ENCODE measurements around the gene NOXA1. TPM values are rescaled to one million over a fixed set of nuclear protein-coding genes. Genes with fewer than 3 reads are reported as not detected.

Gene NOXA1
- total RNA-seq, 1 donor from 2014 or later, result 3.9 TPM

- H3K27me3 Mint-ChIP-seq, result no peaks in the 10 kb centered on the region
- intact Hi-C loops (cut with micrococcal nuclease), result no loop called here
- H3K9me3 Mint-ChIP-seq, result peaks cover 10% of the 10 kb centered on the region
- CTCF ChIA-PET, result interaction anchor here (0.6 kb wide), 1 partner anchor 1120 kb away, joined by 3 read pairs; no protein-coding TSS in a partner anchor
- ATAC-seq (ENCODE audit: low read depth), result no peak
- DNase-seq, result no peak
- TF ChIP-seq, protein P1, sequence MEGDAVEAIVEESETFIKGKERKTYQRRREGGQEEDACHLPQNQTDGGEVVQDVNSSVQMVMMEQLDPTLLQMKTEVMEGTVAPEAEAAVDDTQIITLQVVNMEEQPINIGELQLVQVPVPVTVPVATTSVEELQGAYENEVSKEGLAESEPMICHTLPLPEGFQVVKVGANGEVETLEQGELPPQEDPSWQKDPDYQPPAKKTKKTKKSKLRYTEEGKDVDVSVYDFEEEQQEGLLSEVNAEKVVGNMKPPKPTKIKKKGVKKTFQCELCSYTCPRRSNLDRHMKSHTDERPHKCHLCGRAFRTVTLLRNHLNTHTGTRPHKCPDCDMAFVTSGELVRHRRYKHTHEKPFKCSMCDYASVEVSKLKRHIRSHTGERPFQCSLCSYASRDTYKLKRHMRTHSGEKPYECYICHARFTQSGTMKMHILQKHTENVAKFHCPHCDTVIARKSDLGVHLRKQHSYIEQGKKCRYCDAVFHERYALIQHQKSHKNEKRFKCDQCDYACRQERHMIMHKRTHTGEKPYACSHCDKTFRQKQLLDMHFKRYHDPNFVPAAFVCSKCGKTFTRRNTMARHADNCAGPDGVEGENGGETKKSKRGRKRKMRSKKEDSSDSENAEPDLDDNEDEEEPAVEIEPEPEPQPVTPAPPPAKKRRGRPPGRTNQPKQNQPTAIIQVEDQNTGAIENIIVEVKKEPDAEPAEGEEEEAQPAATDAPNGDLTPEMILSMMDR (IDR thresholded peaks at IDR 0.05), result no peak
- H3K36me3 Mint-ChIP-seq (ENCODE audit: low read depth), result peaks cover 16% of the 10 kb centered on the region
- H3K4me3 Mint-ChIP-seq, result no peak overlapping the region
- POLR2A ChIA-PET, result interaction anchor here (0.6 to 0.7 kb wide), 2 partner anchors 30 to 394 kb away, joined by 3 read pairs; no protein-coding TSS in a partner anchor
- no peaks in the 10 kb centered on the region for H3K4me1 Mint-ChIP-seq
- no peak overlapping the region for H3K27ac Mint-ChIP-seq
Observed at GRCh38 chr9:137478962-137479861, 56.0 kb downstream of the NOXA1 start.

DNA sequence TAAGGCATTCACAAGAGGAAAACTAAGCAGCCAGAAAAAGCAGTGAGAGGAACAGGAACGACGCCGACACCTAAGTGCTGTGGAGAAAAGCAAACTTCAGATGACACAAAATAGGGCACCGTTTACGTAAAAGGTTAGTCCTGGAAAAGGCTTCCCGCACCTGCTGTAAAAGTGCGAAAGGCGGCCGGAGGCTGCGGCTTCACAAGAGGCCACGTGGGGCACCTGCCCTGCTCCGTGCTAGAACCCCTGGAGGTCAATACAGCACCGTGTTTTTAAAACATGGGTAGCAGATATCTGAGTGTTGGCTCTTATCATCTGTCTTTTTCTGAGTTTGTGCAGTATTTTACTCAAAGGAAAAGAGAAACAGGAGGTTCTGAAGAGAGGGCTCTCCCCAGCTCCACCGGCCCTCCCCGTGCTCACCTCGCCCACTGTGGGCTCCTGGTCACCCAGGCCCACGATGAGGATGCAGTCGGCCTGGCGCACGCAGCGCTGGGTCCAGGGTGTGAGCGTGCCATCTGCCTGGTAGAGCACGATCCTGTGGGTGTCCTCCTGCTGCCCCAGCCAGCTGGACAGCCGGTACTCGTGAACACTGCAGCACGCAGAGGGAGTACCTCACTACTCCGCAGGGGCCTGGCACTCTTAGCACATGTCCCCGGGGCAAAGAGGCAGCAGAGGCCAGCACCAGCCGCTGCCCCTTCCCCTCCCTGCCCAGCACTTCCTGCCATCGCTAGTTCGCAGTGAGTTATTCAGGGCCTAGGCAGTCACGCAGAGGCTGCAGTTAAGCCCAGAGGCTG lies 56.9 kb downstream of the NOXA1 start:
- peaks cover 8% of the 10 kb centered on the region for H3K9me3 Mint-ChIP-seq
- no peak overlapping the region for H3K27ac Mint-ChIP-seq
- H3K36me3 Mint-ChIP-seq (ENCODE audit: low read depth), result peaks cover 13% of the 10 kb centered on the region
- H3K4me3 Mint-ChIP-seq, result no peak overlapping the region
- POLR2A ChIA-PET, result no interaction called here
- CTCF ChIA-PET, result interaction anchor here (0.6 kb wide), 1 partner anchor 1120 kb away, joined by 3 read pairs; no protein-coding TSS in a partner anchor
- no peaks in the 10 kb centered on the region for H3K4me1 Mint-ChIP-seq
- ATAC-seq (ENCODE audit: low read depth), result no peak
- no peak for DNase-seq
- TF ChIP-seq, protein P1 (IDR thresholded peaks at IDR 0.05), result no peak
- intact Hi-C loops (cut with micrococcal nuclease), result no loop called here
- no peaks in the 10 kb centered on the region for H3K27me3 Mint-ChIP-seq

- TF ChIP-seq, protein P1 (IDR thresholded peaks at IDR 0.05), result no peak
- Mint-ChIP-seq H3K27me3 (no peaks in the 10 kb centered on the region), H3K36me3 (ENCODE audit: low read depth) (peaks cover 9% of the 10 kb centered on the region), H3K9me3 (peaks cover 3% of the 10 kb centered on the region), H3K4me1 (no peaks in the 10 kb centered on the region), H3K27ac (no peak overlapping the region), H3K4me3 (no peak overlapping the region)
- DNase-seq (no peak), ATAC-seq (ENCODE audit: low read depth) (no peak)
- ChIA-PET POLR2A (no interaction called here), CTCF (no interaction called here)
- intact Hi-C loops (cut with micrococcal nuclease), result no loop called here
Observed at GRCh38 chr9:137480686-137481683, 57.8 kb downstream of the NOXA1 start.

DNA sequence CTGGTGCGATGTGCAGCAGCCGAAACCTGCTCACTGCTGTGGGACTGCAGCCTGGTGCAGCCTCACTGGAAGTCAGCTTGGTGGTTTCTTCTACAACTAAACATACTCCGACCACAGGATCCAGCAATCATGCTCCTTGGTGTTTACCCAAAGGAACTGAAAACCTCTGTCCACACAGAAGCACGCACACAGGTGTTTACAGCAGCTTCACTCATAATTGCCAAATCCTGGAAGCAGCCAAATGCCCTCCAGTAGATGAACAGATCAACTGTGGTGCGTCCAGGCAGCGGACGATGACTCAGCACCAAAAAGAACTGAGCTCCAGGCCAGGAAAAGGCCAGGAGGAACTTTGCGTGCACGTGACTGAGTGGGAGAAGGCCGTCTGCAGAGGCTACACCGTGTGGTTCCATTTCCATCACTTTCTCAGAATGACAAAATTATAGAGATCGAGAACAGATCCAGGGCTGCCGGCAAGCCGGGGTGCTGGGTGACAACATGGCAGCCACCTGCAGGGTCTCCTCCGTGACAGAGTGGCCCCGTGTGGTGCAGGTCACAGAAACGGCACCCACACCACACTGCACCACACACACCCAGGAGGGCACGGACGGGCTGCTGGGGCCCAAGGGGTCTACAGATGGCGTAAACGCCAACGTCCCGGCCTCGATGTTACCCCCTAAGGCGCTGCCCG lies 59.0 kb downstream of the NOXA1 start:
- ChIA-PET POLR2A (no interaction called here), CTCF (no interaction called here)
- Mint-ChIP-seq H3K4me3 (no peak overlapping the region), H3K9me3 (no peaks in the 10 kb centered on the region), H3K27ac (no peak overlapping the region), H3K36me3 (ENCODE audit: low read depth) (peaks cover 2% of the 10 kb centered on the region), H3K4me1 (no peaks in the 10 kb centered on the region), H3K27me3 (no peaks in the 10 kb centered on the region)
- intact Hi-C loops (cut with micrococcal nuclease), result no loop called here
- DNase-seq (no peak), ATAC-seq (ENCODE audit: low read depth) (no peak)
- TF ChIP-seq, protein P1 (IDR thresholded peaks at IDR 0.05), result no peak

Other genes with a start within 250 kb of the NOXA1 start
- gene ANAPC2, start 234.8 kb upstream of the NOXA1 start, total RNA-seq, result 75.7 and 93.9 TPM in 2 replicates
- gene SSNA1, start 234.7 kb upstream of the NOXA1 start, total RNA-seq, result 71.9 and 76.8 TPM in 2 replicates
- 9.3 and 11.4 TPM in 2 replicates for gene TPRN, start 222.7 kb upstream of the NOXA1 start, total RNA-seq
- 32.7 and 34.1 TPM in 2 replicates for gene TMEM203, start 217.7 kb upstream of the NOXA1 start, total RNA-seq
- 27.5 and 38.7 TPM in 2 replicates for gene NDOR1, start 217.7 kb upstream of the NOXA1 start, total RNA-seq
- gene RNF208, start 201.2 kb upstream of the NOXA1 start, total RNA-seq, result 1.1 and 1.9 TPM in 2 replicates
- gene CYSRT1, start 198.2 kb upstream of the NOXA1 start, total RNA-seq, result 0.39 and 0.53 TPM in 2 replicates
- gene RNF224, start 195.9 kb upstream of the NOXA1 start, total RNA-seq, result not detected in 2 replicates
- gene SLC34A3, start 192.5 kb upstream of the NOXA1 start, total RNA-seq, result not detected in 2 replicates
- gene TUBB4B, start 182.1 kb upstream of the NOXA1 start, total RNA-seq, result 182 and 197 TPM in 2 replicates
- gene STPG3, start 172.1 kb upstream of the NOXA1 start, total RNA-seq, result 0.37 TPM in 1 of 2 replicates, not detected in the other
- gene NELFB, start 168.1 kb upstream of the NOXA1 start, total RNA-seq, result 56.1 and 58.2 TPM in 2 replicates
- gene TOR4A, start 145.7 kb upstream of the NOXA1 start, total RNA-seq, result 7.9 and 9.1 TPM in 2 replicates
- 1.9 and 3.0 TPM in 2 replicates for gene NRARP, start 121.1 kb upstream of the NOXA1 start, total RNA-seq
- gene EXD3, start 231 bp upstream of the NOXA1 start, total RNA-seq, result 8.4 and 12.8 TPM in 2 replicates
- gene ENTPD8, start 18.0 kb downstream of the NOXA1 start, total RNA-seq, result not detected in 2 replicates
- 22.5 and 24.7 TPM in 2 replicates for gene NSMF, start 35.9 kb downstream of the NOXA1 start, total RNA-seq
- 5.5 and 6.1 TPM in 2 replicates for gene PNPLA7, start 127.0 kb downstream of the NOXA1 start, total RNA-seq
- 26.0 and 32.9 TPM in 2 replicates for gene MRPL41, start 128.5 kb downstream of the NOXA1 start, total RNA-seq
- 39.4 and 43.0 TPM in 2 replicates for gene DPH7, start 155.5 kb downstream of the NOXA1 start, total RNA-seq
- 21.9 and 25.1 TPM in 2 replicates for gene ZMYND19, start 167.1 kb downstream of the NOXA1 start, total RNA-seq
- gene ARRDC1, start 182.3 kb downstream of the NOXA1 start, total RNA-seq, result 56.9 and 58.3 TPM in 2 replicates
- 157 and 163 TPM in 2 replicates for gene EHMT1, start 195.6 kb downstream of the NOXA1 start, total RNA-seq

Data from activated B cell treated with CpG ODN at 0.5 μM for 24 hours (primary cell).